Measurements from ENCODE around the gene FBXL16. TPM values are rescaled to one million over a fixed set of nuclear protein-coding genes. Genes with fewer than 3 reads are reported as not detected.
A peak's percentile ranks its signal among the peaks of the same experiment; 100 is the strongest.

The FBXL16 gene
- total and polyA plus RNA-seq, 8 donors, result 0.60 to 17.7 (median 2.3) TPM

GRCh38 chr16:675884-676564 lies 29.6 kb downstream of the FBXL16 start:
- peaks cover under 1 to 2% (median 1%) of the 10 kb centered on the region in 3 donors for H3K4me1 ChIP-seq
- 42 to 46% methylated on average over 24 to 25 of the region's 25 CpGs for WGBS, 2 donors
- TF ChIP-seq CTCF (IDR thresholded peaks at IDR 0.05), result no peak
- H3K9me3 ChIP-seq, result no peaks in the 10 kb centered on the region
- H3K4me3 ChIP-seq, result peak overlapping the region in 2 of 4 donors; percentile 30 to 35
- FAIRE-seq, result no peak
- no peaks in the 10 kb centered on the region for H3K27me3 ChIP-seq
- peak in 1 of 6 donors; percentile 87 for DNase-seq
- no peak overlapping the region for H3K27ac ChIP-seq
- intact Hi-C loops (cut with DNase I), result no loop called here
- ATAC-seq, result no peak
- H3K36me3 ChIP-seq, result peaks cover 0 to 21% (median 20%) of the 10 kb centered on the region in 3 donors

- peak within 1 kb of the TSS in 2 of 4 donors; percentile 30 to 35 for H3K4me3 ChIP-seq
- FAIRE-seq, result no peak
Observed at GRCh38 chr16:674968-675883, 30.4 kb downstream of the FBXL16 start, which contains the start of gene RHBDL1. TSS of gene RHBDL1 (plus strand) at chr16:675671. CDS start at chr16:675791, 120 bp downstream.

GRCh38 chr16:674214-674881 lies 31.3 kb downstream of the FBXL16 start:
- no peak overlapping the region for H3K27ac ChIP-seq
- intact Hi-C loops (cut with DNase I), result no loop called here
- no peak for TF ChIP-seq CTCF (IDR thresholded peaks at IDR 0.05)
- peaks cover 6 to 35% (median 32%) of the 10 kb centered on the region in 3 donors for H3K36me3 ChIP-seq
- DNase-seq (peak in 2 of 6 donors; percentile 32 to 79), FAIRE-seq (no peak), ATAC-seq (peak in 1 of 4 donors; percentile 5)
- WGBS, 2 donors, result 65 to 67% methylated on average over 21 to 22 of the region's 22 CpGs
- no peaks in the 10 kb centered on the region for H3K9me3 ChIP-seq
- no peak overlapping the region for H3K4me3 ChIP-seq
- H3K4me1 ChIP-seq, result no peaks in the 10 kb centered on the region
- no peaks in the 10 kb centered on the region for H3K27me3 ChIP-seq

More at GRCh38 chr16:674968-675883, 30.4 kb downstream of the FBXL16 start, which contains the start of gene RHBDL1:
- Histone ChIP-seq H3K27me3 (no peaks in the 10 kb centered on the region), H3K36me3 (peaks cover 0 to 28% (median 27%) of the 10 kb centered on the region in 3 donors), H3K4me1 (no peaks in the 10 kb centered on the region), H3K9me3 (no peaks in the 10 kb centered on the region), H3K27ac (no peak within 1 kb of the TSS)
- 9 to 16% methylated on average over 31 to 73 of the region's 73 CpGs for WGBS, 2 donors
- no peak for ATAC-seq
- intact Hi-C loops (cut with DNase I), result no loop called here
- no peak for TF ChIP-seq CTCF (IDR thresholded peaks at IDR 0.05)
- peak in 3 of 6 donors; percentile 53 to 87 (median 76) for DNase-seq

GRCh38 chr16:673399-673991 lies 32.1 kb downstream of the FBXL16 start:
- intact Hi-C loops (cut with DNase I), result no loop called here
- no peak for FAIRE-seq
- Histone ChIP-seq H3K4me3 (no peak overlapping the region), H3K27ac (no peak overlapping the region), H3K27me3 (no peaks in the 10 kb centered on the region), H3K4me1 (peaks cover 0 to 5% (median 5%) of the 10 kb centered on the region in 3 donors), H3K36me3 (peaks cover 6 to 35% (median 32%) of the 10 kb centered on the region in 3 donors), H3K9me3 (no peaks in the 10 kb centered on the region)
- ATAC-seq, result no peak
- WGBS, 2 donors, result 93 to 95% methylated on average over 17 to 18 of the region's 18 CpGs
- TF ChIP-seq CTCF (IDR thresholded peaks at IDR 0.05), result no peak
- DNase-seq, result peak in 1 of 6 donors; percentile 73
